OCI-LY7 (cell line): ENCODE data around the gene PPP2R5C.

Source experiments
- CTCF ChIP-seq: fragments of 200-600 bp; sonication (generic); conservative IDR thresholded peaks from 2 replicates; pipeline ENCODE4 v1.5.1; 2014; ENCODE audit warnings: mild to moderate bottlenecking, antibody characterized with exemption, low read length, moderate library complexity, mixed read lengths
- EZH2phosphoT487 ChIP-seq: fragments of 200-600 bp; sonication (generic); IDR thresholded peaks from 2 replicates; pipeline ENCODE4 v1.6.1; 2018; ENCODE audit warnings: low read depth, borderline replicate concordance, mild to moderate bottlenecking, mixed run types, antibody characterized with exemption, low read length, moderate library complexity, mixed read lengths

GRCh38 chr14:101844751-101845150, 83.2 kb downstream of the PPP2R5C start:
- TF ChIP-seq CTCF (no peak), EZH2phosphoT487 (no peak)
